Kidney (tissue), 14 donors: ENCODE results near the gene IPCEF1. TPM values are rescaled to one million over a fixed set of nuclear protein-coding genes. Genes with fewer than 3 reads are reported as not detected.

Experiments
- DNase-seq, 5 donors: peaks; one replicate each; pipeline ENCODE4 v3.0.0-alpha.2; 2013 to 2020
- FAIRE-seq: peaks from 2 replicates; lab custom pipeline; 2012; peaks lifted over from hg19 to GRCh38; lab: Jason Lieb, UNC
- H3K27ac ChIP-seq, 2 donors: one replicate each; pipeline ENCODE4 v1.7.0; 2013; ENCODE audit warnings: low read depth in 2 of 2, low read length in 2 of 2, inconsistent platforms in 1 of 2
- H3K27me3 ChIP-seq: one replicate; pipeline ENCODE4 v1.7.1; 2013; ENCODE audit warnings: low read length, inconsistent platforms; ENCODE audit not compliant: control insufficient read depth, insufficient read depth
- H3K36me3 ChIP-seq, 3 donors: one replicate each; pipeline versions ENCODE4 v1.7.0 to v1.7.1; 2013; ENCODE audit warnings: low read length in 3 of 3, control low read depth in 1 of 3, inconsistent platforms in 1 of 3; ENCODE audit not compliant: insufficient read depth in 3 of 3, control insufficient read depth in 2 of 3
- H3K4me1 ChIP-seq, 3 donors: one replicate each; pipeline versions ENCODE4 v1.7.0 to v1.7.1; 2013; ENCODE audit warnings: low read length in 3 of 3, inconsistent platforms in 1 of 3, low read depth in 1 of 3; ENCODE audit not compliant: control insufficient read depth in 2 of 3, insufficient read depth in 2 of 3
- H3K4me3 ChIP-seq, 3 donors: one replicate each; pipeline versions ENCODE4 v1.7.0 to v1.8.1; 2013; ENCODE audit warnings: low read length in 3 of 3, control low read depth in 1 of 3, inconsistent platforms in 1 of 3
- H3K9ac ChIP-seq, 3 donors: one replicate each; pipeline versions ENCODE4 v1.7.0 to v1.7.1; 2013; ENCODE audit warnings: low read length in 3 of 3, control low read depth in 1 of 3, inconsistent platforms in 1 of 3
- H3K9me3 ChIP-seq, 3 donors: one replicate each; pipeline versions ENCODE4 v1.7.0 to v1.7.1; 2013; ENCODE audit warnings: low read length in 3 of 3, control low read depth in 1 of 3, inconsistent platforms in 1 of 3; ENCODE audit not compliant: control insufficient read depth in 2 of 3, insufficient read depth in 1 of 3
- intact Hi-C: fragments of 100-400 bp; cut with DNase I; formaldehyde crosslinking; loops from one replicate; pipeline ENCODE4 v1.11.1; 2022
- polyA plus RNA-seq: library from polyadenylated mRNA; stranded (reverse); fragments of 350-450 nt; fragmentation: Illumina TruSeq; extraction: RNeasy Lipid Tissue Mini Kit (QIAGEN cat#74804); gene quantifications from one replicate; pipeline ENCODE4 v1.2.3, GENCODE V29; 2014; ENCODE audit warnings: low read depth, low replicate concordance; ENCODE audit not compliant: insufficient read depth
- total RNA-seq: library from RNA; stranded (reverse); fragmentation: NEBNext Ultra II Directional; extraction: Animal tissue kit (Norgen Biotek cat#: 25700); gene quantifications from one replicate; pipeline ENCODE4 v1.2.1, GENCODE V29; 2021
- TF ChIP-seq, protein P1 (sequence below): IDR thresholded peaks from 3 replicates; pipeline ENCODE4 v1.5.1; 2012; ENCODE audit warnings: mild to moderate bottlenecking, moderate library complexity, borderline replicate concordance; ENCODE audit not compliant: insufficient read depth; ENCODE audit errors: extremely low read depth
- donor health status: control.
- donor health status: control.
- donor health status: control.
- donor health status: control.
- donor health status: control.
- donor health status: DM: yes; HTN: yes; CAD: no.
- donor health status: Normal renal cell carcinoma (clear cell type).

Gene IPCEF1
- total and polyA plus RNA-seq, 2 donors from 2014 or later: 2.7 to 25.9 TPM

DNA sequence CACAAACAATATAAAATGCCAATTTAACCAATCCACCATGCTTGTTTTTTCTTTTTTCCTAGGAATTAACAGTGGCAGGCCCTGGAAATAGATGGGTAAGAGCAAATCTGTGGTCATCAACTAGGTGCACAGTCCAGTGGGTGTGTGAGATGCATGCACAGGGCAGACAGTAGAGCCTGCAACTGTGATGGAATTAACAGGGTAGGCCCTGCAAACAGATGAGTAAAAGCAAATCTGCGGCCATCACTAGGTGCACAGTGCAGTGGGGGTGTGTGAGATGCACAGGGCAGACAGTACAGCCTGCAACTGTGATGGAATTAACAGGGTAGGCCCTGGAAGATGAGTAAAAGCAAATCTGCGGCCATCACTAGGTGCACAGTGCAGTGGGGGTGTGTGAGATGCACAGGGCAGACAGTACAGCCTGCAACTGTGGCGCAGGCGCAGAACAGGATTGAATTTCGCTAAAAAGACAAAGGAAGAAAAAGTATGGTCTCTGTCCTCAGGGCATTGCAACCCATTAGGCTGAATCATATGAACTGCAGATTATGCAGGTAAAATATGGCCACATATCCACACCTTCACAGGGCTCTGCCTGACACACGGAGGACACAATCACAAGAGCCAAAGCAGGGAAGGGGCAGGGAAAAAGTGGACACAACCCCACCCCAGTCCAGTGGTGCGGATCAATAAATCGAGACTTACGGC lies 41.0 kb upstream of the IPCEF1 start:
- intact Hi-C loops: no loop called here
- no peaks in the 10 kb centered on the region for H3K27me3 ChIP-seq
- TF ChIP-seq, protein P1, sequence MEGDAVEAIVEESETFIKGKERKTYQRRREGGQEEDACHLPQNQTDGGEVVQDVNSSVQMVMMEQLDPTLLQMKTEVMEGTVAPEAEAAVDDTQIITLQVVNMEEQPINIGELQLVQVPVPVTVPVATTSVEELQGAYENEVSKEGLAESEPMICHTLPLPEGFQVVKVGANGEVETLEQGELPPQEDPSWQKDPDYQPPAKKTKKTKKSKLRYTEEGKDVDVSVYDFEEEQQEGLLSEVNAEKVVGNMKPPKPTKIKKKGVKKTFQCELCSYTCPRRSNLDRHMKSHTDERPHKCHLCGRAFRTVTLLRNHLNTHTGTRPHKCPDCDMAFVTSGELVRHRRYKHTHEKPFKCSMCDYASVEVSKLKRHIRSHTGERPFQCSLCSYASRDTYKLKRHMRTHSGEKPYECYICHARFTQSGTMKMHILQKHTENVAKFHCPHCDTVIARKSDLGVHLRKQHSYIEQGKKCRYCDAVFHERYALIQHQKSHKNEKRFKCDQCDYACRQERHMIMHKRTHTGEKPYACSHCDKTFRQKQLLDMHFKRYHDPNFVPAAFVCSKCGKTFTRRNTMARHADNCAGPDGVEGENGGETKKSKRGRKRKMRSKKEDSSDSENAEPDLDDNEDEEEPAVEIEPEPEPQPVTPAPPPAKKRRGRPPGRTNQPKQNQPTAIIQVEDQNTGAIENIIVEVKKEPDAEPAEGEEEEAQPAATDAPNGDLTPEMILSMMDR: no peak
- no peak overlapping the region for H3K4me3 ChIP-seq
- DNase-seq: no peak
- no peak for FAIRE-seq
- H3K9me3 ChIP-seq: no peaks in the 10 kb centered on the region
- no peaks in the 10 kb centered on the region for H3K4me1 ChIP-seq
- H3K27ac ChIP-seq: no peak overlapping the region
- peaks cover 7 to 28% (median 10%) of the 10 kb centered on the region in 3 donors for H3K36me3 ChIP-seq
- no peak overlapping the region for H3K9ac ChIP-seq

- no peak for FAIRE-seq
- peak in 1 of 5 donors; percentile 19 for DNase-seq
- TF ChIP-seq, protein P1: no peak
- Histone ChIP-seq H3K27me3 (no peaks in the 10 kb centered on the region), H3K9ac (no peak overlapping the region), H3K4me1 (no peaks in the 10 kb centered on the region), H3K36me3 (peaks cover 3 to 20% (median 4%) of the 10 kb centered on the region in 3 donors), H3K4me3 (no peak overlapping the region), H3K9me3 (no peaks in the 10 kb centered on the region), H3K27ac (no peak overlapping the region)
- intact Hi-C loops: no loop called here
These were observed 39.3 kb upstream of the IPCEF1 start for GRCh38 chr6:154395878-154396277.

- Histone ChIP-seq H3K9ac (no peak overlapping the region), H3K27me3 (no peaks in the 10 kb centered on the region), H3K4me1 (no peaks in the 10 kb centered on the region), H3K9me3 (no peaks in the 10 kb centered on the region), H3K36me3 (peaks cover 3 to 14% (median 3%) of the 10 kb centered on the region in 3 donors), H3K4me3 (no peak overlapping the region), H3K27ac (no peak overlapping the region)
- DNase-seq: no peak
- intact Hi-C loops: no loop called here
- TF ChIP-seq, protein P1: no peak
- no peak for FAIRE-seq
These were observed 38.7 kb upstream of the IPCEF1 start for GRCh38 chr6:154395316-154395715.
